IMR-90 (cell line): ENCODE measurements around the gene FCRLB. TPM values are rescaled to one million over a fixed set of nuclear protein-coding genes. Genes with fewer than 3 reads are reported as not detected.

Experiments used
- ATAC-seq: fragments of 200-7000 bp; cut with Tn5 transposase; 2 replicates; pipeline ENCODE4 v1.9.1; 2020; ENCODE audit warnings: low read depth, mild to moderate bottlenecking, moderate library complexity
- BruUV-seq: library from RNA; stranded (reverse); fragments of 400-500 nt; replicated peaks from 2 replicates; lab custom pipeline; 2021; lab: Mats Ljungman, UMichigan
- CTCF ChIA-PET: fragments of 300-600 bp; formaldehyde crosslinking; extraction: SDS; loops from one replicate; lab custom pipeline; 2021; ENCODE audit warnings: antibody characterized with exemption; lab: Yijun Ruan, JAX
- POLR2A ChIA-PET: fragments of 300-600 bp; sonication (Branson Sonifier 250); formaldehyde crosslinking; loops from one replicate; lab custom pipeline; 2022; ENCODE audit warnings: antibody characterized with exemption; ENCODE audit not compliant: unreplicated experiment; lab: Charles Lee
- DNase-seq: peaks from one replicate; pipeline ENCODE4 v3.0.0; 2013
- H2AFZ ChIP-seq: replicated peaks from 2 replicates; pipeline ENCODE3; 2013; ENCODE audit warnings: low read length, mild to moderate bottlenecking; ENCODE audit not compliant: poor library complexity
- H2AK5ac ChIP-seq: 2 replicates; pipeline ENCODE4 v1.6.1; 2013; ENCODE audit warnings: low read depth, low read length, inconsistent platforms
- H2AK9ac ChIP-seq: replicated peaks from 2 replicates; pipeline ENCODE3; 2013; ENCODE audit warnings: mild to moderate bottlenecking, low read depth, low read length, moderate library complexity; ENCODE audit not compliant: poor library complexity
- H2BK120ac ChIP-seq: 2 replicates; pipeline ENCODE4 v1.6.1; 2013; ENCODE audit warnings: low read depth, low read length, inconsistent platforms
- H2BK15ac ChIP-seq: 3 replicates; pipeline ENCODE4 v1.6.1; 2013; ENCODE audit warnings: low read depth, low read length, inconsistent platforms
- H2BK20ac ChIP-seq: 2 replicates; pipeline ENCODE4 v1.6.1; 2013; ENCODE audit warnings: low read depth, mild to moderate bottlenecking, inconsistent platforms, low read length, moderate library complexity
- H2BK5ac ChIP-seq: 2 replicates; pipeline ENCODE4 v1.6.1; 2013; ENCODE audit warnings: mild to moderate bottlenecking, low read depth, low read length, inconsistent platforms; ENCODE audit not compliant: poor library complexity, severe bottlenecking
- H3K14ac ChIP-seq: replicated peaks from 2 replicates; pipeline ENCODE4 v1.6.1; 2013; ENCODE audit warnings: low read depth, low read length, inconsistent platforms
- H3K18ac ChIP-seq: 2 replicates; pipeline ENCODE4 v1.6.1; 2013; ENCODE audit warnings: low read depth, low read length, control low read depth
- H3K23ac ChIP-seq: 2 replicates; pipeline ENCODE4 v1.6.1; 2013; ENCODE audit warnings: low read depth, low read length, inconsistent platforms
- H3K27ac ChIP-seq: 2 replicates; pipeline ENCODE4 v1.5.1; 2013; ENCODE audit warnings: mild to moderate bottlenecking, control low read depth, low read length; ENCODE audit not compliant: insufficient read depth
- H3K27me3 ChIP-seq: 2 replicates; pipeline ENCODE4 v1.6.1; 2013; ENCODE audit warnings: low read length; ENCODE audit not compliant: control insufficient read depth, insufficient read depth
- H3K36me3 ChIP-seq: 2 replicates; pipeline ENCODE4 v1.6.1; 2013; ENCODE audit warnings: low read length, mixed read lengths; ENCODE audit not compliant: control insufficient read depth, insufficient read depth
- H3K4ac ChIP-seq: 2 replicates; pipeline ENCODE4 v1.6.1; 2013; ENCODE audit warnings: low read depth, low read length, inconsistent platforms
- H3K4me1 ChIP-seq: 2 replicates; pipeline ENCODE4 v1.6.1; 2013; ENCODE audit warnings: low read length, mixed read lengths; ENCODE audit not compliant: control insufficient read depth, insufficient read depth
- H3K4me2 ChIP-seq: 2 replicates; pipeline ENCODE4 v1.6.1; 2013; ENCODE audit warnings: low read depth, mild to moderate bottlenecking, control low read depth, low read length, moderate library complexity
- H3K4me3 ChIP-seq: 2 replicates; pipeline ENCODE4 v1.5.1; 2013; ENCODE audit warnings: low read depth, mild to moderate bottlenecking, control low read depth, low read length, moderate library complexity; ENCODE audit not compliant: insufficient read depth
- H3K56ac ChIP-seq: 2 replicates; pipeline ENCODE4 v1.6.1; 2013; ENCODE audit warnings: low read length, inconsistent platforms; ENCODE audit not compliant: insufficient read depth; ENCODE audit errors: extremely low read depth
- H3K79me1 ChIP-seq, 2 experiments: 2 replicates each; pipeline ENCODE4 v1.6.1; 2013; ENCODE audit warnings: low read length in 2 of 2, inconsistent platforms in 1 of 2, low read depth in 1 of 2
- H3K9ac ChIP-seq: 2 replicates; pipeline ENCODE4 v1.6.1; 2013; ENCODE audit warnings: low read depth, low read length, control low read depth
- H3K9me1 ChIP-seq: 2 replicates; pipeline ENCODE4 v1.6.1; 2013; ENCODE audit warnings: low read length, inconsistent platforms; ENCODE audit not compliant: insufficient read depth
- H3K9me3 ChIP-seq: 2 replicates; pipeline ENCODE4 v1.6.1; 2013; ENCODE audit warnings: low read length; ENCODE audit not compliant: control insufficient read depth, insufficient read depth
- H4K20me1 ChIP-seq: 2 replicates; pipeline ENCODE4 v1.6.1; 2013; ENCODE audit warnings: low read length, inconsistent platforms; ENCODE audit not compliant: insufficient read depth
- H4K5ac ChIP-seq: 2 replicates; pipeline ENCODE4 v1.6.1; 2013; ENCODE audit warnings: mild to moderate bottlenecking, low read depth, low read length, control low read depth
- H4K8ac ChIP-seq, 2 experiments: 2 replicates each; pipeline ENCODE4 v1.6.1; 2013; ENCODE audit warnings: low read depth in 2 of 2, low read length in 2 of 2, control low read depth in 1 of 2, inconsistent platforms in 1 of 2
- H4K91ac ChIP-seq: 2 replicates; pipeline ENCODE4 v1.6.1; 2013; ENCODE audit warnings: low read depth, low read length, inconsistent platforms; ENCODE audit not compliant: insufficient read depth
- BHLHE40 ChIP-seq: fragments of 150-350 bp; IDR thresholded peaks from 2 replicates; pipeline ENCODE4 v1.6.1; 2016; ENCODE audit warnings: mild to moderate bottlenecking, low read depth, low read length
- CEBPB ChIP-seq: IDR thresholded peaks from 2 replicates; pipeline ENCODE4 v1.6.1; 2012; ENCODE audit warnings: low read depth, low read length, improper control_type of control experiment
- CHD1 ChIP-seq: IDR thresholded peaks from 2 replicates; pipeline ENCODE4 v1.6.1; 2012; ENCODE audit warnings: low read depth, low read length, improper control_type of control experiment
- FOS ChIP-seq: fragments of 150-350 bp; IDR thresholded peaks from 2 replicates; pipeline ENCODE4 v1.6.1; 2016; ENCODE audit warnings: low read depth, low read length
- MXI1 ChIP-seq: IDR thresholded peaks from 2 replicates; pipeline ENCODE4 v1.6.1; 2012; ENCODE audit warnings: low read depth, mild to moderate bottlenecking, low read length, moderate library complexity, borderline replicate concordance
- NFE2L2 ChIP-seq: fragments of 150-350 bp; IDR thresholded peaks from 2 replicates; pipeline ENCODE4 v1.6.1; 2016; ENCODE audit warnings: low read depth, mild to moderate bottlenecking, low read length
- RFX5 ChIP-seq: IDR thresholded peaks from 2 replicates; pipeline ENCODE4 v1.8.0; 2012; ENCODE audit warnings: low read depth, mild to moderate bottlenecking, low read length, moderate library complexity
- SMC3 ChIP-seq: fragments of 150-350 bp; IDR thresholded peaks from 2 replicates; pipeline ENCODE4 v1.6.1; 2016; ENCODE audit warnings: low read depth, mild to moderate bottlenecking, antibody characterized with exemption, low read length, moderate library complexity
- WGBS, 2 experiments: methylation state at CpG; one replicate each; pipeline versions ENCODE4 v1.1.5 to v1.1.7; 2013; ENCODE audit warnings: missing lambda C conversion rate in 2 of 2; ENCODE audit not compliant: insufficient read length in 1 of 2; ENCODE audit errors: extremely low coverage in 2 of 2; 5-methylcytosine and 5-hydroxymethylcytosine counted together
- dilution Hi-C: fragments of 300-500 bp; cut with HindIII; formaldehyde crosslinking; loops from one replicate; pipeline ENCODE4 v1.14.3; 2018; ENCODE audit warnings: low sequenced_read_pairs; ENCODE audit not compliant: unreplicated experiment
- in situ Hi-C: fragments of 300-500 bp; cut with MboI; formaldehyde crosslinking; loops from 3 replicates; pipeline ENCODE4 v1.14.3; 2019; ENCODE audit warnings: low sequenced_read_pairs, inconsistent platforms, mixed read lengths
- intact Hi-C: fragments of 100-400 bp; cut with micrococcal nuclease; formaldehyde crosslinking; loops from 2 replicates; pipeline ENCODE4 v1.10.0; 2022
- polyA plus RNA-seq, 3 experiments: library from polyadenylated mRNA; depleted of rRNA; stranded (reverse); fragments of >200 nt; gene quantifications; 2 replicates each; pipeline ENCODE4 v1.2.3, GENCODE V29; 2012; ENCODE audit warnings: low replicate concordance in 1 of 3
- total RNA-seq: library from RNA; depleted of rRNA; stranded (reverse); fragments of >200 nt; gene quantifications from 2 replicates; pipeline ENCODE4 v1.2.3, GENCODE V29; 2012
- TF ChIP-seq, protein P1 (sequence below): fragments of 150-350 bp; IDR thresholded peaks from 2 replicates; pipeline ENCODE4 v1.6.1; 2016; ENCODE audit warnings: low read depth, mild to moderate bottlenecking, low read length, moderate library complexity, borderline replicate concordance

FCRLB gene
- total and polyA plus RNA-seq, 2 of the 4 experiments (the other 2 are of a cell fraction): 0.90 to 2.2 TPM

DNA sequence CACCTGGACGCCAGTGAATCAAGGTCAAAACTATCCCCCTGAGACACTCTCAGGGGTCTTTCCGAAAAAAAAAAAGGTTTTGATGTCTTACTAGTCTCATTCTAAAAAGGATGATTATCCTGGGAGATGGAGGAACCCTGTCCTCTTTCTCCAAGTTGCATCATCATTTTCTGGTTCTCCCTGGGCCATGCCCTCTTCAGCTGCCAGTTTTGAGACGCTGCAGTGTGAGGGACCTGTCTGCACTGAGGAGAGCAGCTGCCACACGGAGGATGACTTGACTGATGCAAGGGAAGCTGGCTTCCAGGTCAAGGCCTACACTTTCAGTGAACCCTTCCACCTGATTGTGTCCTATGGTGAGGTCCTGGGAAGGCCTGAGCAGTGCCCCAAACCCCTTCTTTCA is 10.8 kb upstream of the FCRLB start:
- dilution Hi-C loops: no loop called here
- intact Hi-C loops: no loop called here
- CTCF ChIA-PET: interaction anchor here (1.2 kb wide), 1 partner anchor 9 kb away, joined by 3 read pairs; no protein-coding TSS in a partner anchor

More for the DNA sequence above, 10.8 kb upstream of the FCRLB start:
- Histone ChIP-seq H2BK120ac (no peak overlapping the region), H3K4me1 (peaks cover 10% of the 10 kb centered on the region), H4K5ac (no peak overlapping the region), H3K56ac (no peak overlapping the region), H4K8ac (no peak overlapping the region), H3K14ac (no peak overlapping the region), H2BK15ac (no peak overlapping the region), H2AK5ac (no peak overlapping the region), H3K9ac (no peak overlapping the region), H3K27me3 (no peaks in the 10 kb centered on the region), H3K4me3 (no peak overlapping the region), H2BK20ac (no peak overlapping the region), H3K23ac (no peak overlapping the region), H4K20me1 (peaks cover 4% of the 10 kb centered on the region; the same call in 1 of the 2 replicates), H3K18ac (no peak overlapping the region), H3K4me2 (no peak overlapping the region), H2BK5ac (no peak overlapping the region), H3K79me1 (no peaks in the 10 kb centered on the region), H2AFZ (peak overlapping the region; percentile 26), H3K9me1 (peaks cover 6% of the 10 kb centered on the region; the same call in 1 of the 2 replicates), H3K36me3 (no peaks in the 10 kb centered on the region), H3K27ac (no peak overlapping the region), H3K9me3 (no peaks in the 10 kb centered on the region), H4K91ac (no peak overlapping the region), H3K4ac (no peak overlapping the region), H2AK9ac (peak overlapping the region; percentile 73)
- WGBS, 2 experiments: 50% methylated on average over 1 of the region's 4 CpGs; no CpG with 5 or more reads in 1 of the 2 experiments
- POLR2A ChIA-PET: no interaction called here
- in situ Hi-C loops: no loop called here
- ATAC-seq: no peak
- no TSS peak for BruUV-seq
- TF ChIP-seq RFX5 (no peak), CEBPB (peak; percentile 43), NFE2L2 (no peak), MXI1 (no peak), CHD1 (no peak), FOS (no peak), BHLHE40 (no peak), SMC3 (no peak)
- TF ChIP-seq, protein P1, sequence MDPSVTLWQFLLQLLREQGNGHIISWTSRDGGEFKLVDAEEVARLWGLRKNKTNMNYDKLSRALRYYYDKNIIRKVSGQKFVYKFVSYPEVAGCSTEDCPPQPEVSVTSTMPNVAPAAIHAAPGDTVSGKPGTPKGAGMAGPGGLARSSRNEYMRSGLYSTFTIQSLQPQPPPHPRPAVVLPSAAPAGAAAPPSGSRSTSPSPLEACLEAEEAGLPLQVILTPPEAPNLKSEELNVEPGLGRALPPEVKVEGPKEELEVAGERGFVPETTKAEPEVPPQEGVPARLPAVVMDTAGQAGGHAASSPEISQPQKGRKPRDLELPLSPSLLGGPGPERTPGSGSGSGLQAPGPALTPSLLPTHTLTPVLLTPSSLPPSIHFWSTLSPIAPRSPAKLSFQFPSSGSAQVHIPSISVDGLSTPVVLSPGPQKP: no peak
- no peak for DNase-seq
